Breast epithelium (tissue), 3 donors: ENCODE results near the gene CHRNA1.

ENCODE experiments used
- POLR2A ChIP-seq: fragments of 450-650 bp; IDR thresholded peaks from one replicate; pipeline ENCODE4 v1.6.1; 2016; ENCODE audit warnings: antibody characterized with exemption, mild to moderate bottlenecking, moderate library complexity
- POLR2AphosphoS5 ChIP-seq, 3 donors: sonication (generic); formaldehyde crosslinking; IDR thresholded peaks; one replicate each; pipeline ENCODE4 v1.6.1; 2017; ENCODE audit warnings: antibody characterized with exemption in 3 of 3
- TF ChIP-seq, protein P1 (sequence below), 3 donors: fragments of 450-650 bp; IDR thresholded peaks; one replicate each; pipeline ENCODE4 v1.5.1; 2016 to 2017; ENCODE audit warnings: antibody characterized with exemption in 3 of 3, mild to moderate bottlenecking in 3 of 3, moderate library complexity in 3 of 3

DNA sequence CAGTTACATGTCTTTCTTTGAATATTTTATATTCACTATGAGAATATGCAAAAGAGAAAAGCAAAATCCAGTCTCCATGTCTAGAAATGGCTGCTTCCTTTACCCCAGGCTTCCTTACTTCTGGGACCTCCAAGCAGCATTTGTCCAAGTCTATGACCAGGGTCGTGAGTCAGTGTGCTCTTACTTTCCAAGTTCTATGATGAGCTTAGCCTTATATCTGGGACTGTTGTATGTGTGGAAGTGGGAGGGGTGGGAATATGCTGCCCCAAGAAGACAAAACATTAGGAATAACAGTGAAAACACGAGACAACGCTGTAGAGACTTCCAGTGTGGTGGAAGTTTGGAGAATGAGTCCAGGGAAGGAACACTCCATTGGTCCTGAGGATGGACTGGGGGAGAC is 21.2 kb upstream of the CHRNA1 start:
- TF ChIP-seq, protein P1, sequence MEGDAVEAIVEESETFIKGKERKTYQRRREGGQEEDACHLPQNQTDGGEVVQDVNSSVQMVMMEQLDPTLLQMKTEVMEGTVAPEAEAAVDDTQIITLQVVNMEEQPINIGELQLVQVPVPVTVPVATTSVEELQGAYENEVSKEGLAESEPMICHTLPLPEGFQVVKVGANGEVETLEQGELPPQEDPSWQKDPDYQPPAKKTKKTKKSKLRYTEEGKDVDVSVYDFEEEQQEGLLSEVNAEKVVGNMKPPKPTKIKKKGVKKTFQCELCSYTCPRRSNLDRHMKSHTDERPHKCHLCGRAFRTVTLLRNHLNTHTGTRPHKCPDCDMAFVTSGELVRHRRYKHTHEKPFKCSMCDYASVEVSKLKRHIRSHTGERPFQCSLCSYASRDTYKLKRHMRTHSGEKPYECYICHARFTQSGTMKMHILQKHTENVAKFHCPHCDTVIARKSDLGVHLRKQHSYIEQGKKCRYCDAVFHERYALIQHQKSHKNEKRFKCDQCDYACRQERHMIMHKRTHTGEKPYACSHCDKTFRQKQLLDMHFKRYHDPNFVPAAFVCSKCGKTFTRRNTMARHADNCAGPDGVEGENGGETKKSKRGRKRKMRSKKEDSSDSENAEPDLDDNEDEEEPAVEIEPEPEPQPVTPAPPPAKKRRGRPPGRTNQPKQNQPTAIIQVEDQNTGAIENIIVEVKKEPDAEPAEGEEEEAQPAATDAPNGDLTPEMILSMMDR (IDR thresholded peaks at IDR 0.05), result no peak
- no peak for TF ChIP-seq POLR2A
- TF ChIP-seq POLR2AphosphoS5 (IDR thresholded peaks at IDR 0.05), result no peak
